Endometrium (tissue), 2 donors: ENCODE measurements around the gene CDC34.

Source experiments
- FAIRE-seq: peaks from 2 replicates; lab custom pipeline; 2012; peaks lifted over from hg19 to GRCh38; lab: Jason Lieb, UNC
- donor health status: control.
- donor health status: control.

Gene CDC34

DNA sequence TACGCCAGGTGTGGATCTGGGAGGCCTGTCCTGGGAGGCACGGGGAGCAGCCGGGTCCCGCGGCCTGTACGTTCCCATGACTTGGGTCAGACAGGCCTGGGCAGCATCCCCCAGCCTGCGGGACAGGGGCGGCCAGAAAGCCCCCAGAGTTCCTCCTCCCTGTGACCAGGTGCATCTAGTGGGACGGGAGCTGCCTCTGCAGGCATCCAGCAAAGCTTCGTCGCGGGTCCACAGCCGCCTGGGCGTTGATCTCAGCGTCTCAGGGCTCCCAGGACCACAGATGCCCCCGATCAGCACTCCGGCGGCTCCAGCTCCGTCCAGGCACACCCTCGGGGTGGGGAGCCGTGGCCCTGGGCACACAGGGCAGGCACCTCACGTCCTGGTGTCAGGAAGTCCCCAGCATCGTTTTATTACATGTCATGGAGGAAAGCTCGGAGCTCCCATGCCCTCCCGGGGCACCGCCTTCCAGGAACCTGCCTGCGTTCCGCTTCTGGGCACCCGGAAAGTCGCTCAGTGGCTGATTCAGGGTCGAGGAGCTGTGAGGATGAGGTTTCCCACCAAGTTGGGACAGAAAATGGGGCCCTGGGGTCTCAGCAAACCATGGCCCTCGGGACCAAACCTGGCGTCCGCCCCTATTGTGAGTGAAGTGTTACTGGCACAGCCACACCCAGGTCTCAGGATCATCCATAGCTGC is 10.8 kb downstream of the CDC34 start:
- no peak for FAIRE-seq

DNA sequence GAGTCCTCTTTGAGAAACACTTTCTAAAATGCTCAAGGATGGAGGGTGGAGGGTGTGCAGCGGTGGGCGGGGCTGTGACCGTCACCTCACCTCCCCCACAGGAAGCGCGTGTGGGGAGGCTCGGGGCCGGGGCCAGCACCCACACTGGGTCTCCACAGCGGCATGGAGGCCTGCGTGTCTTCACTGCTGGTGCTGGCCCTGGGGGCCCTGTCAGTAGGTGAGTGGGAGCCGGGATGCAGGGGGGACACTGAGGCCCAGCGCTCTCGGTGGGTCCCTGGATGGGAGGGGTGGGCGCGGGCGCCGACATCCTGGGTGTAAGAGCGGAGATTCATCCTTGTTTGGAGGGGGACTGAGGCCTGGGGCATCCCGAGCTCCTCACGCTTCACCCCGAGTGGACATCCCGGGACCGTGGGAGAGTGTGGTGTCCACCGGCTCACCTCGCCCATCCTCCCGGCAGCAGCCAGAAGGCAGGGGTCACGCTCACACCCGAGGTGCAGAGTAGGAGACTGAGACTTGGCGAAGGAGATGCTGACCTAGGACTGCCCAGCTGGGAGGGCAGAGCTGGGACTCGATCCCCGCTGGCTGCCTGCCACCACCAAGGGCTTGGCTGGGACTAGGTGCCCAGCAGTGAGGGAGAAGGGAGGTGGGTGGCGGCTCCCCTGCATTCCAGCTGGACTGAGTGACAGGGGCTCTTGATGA is 12.5 kb downstream of the CDC34 start, which contains the start of gene GZMM:
Gene GZMM (plus strand): TSS at position 144 of the 699 bp plus-strand sequence. CDS start 19 bp downstream, at position 163.
- no peak for FAIRE-seq

DNA sequence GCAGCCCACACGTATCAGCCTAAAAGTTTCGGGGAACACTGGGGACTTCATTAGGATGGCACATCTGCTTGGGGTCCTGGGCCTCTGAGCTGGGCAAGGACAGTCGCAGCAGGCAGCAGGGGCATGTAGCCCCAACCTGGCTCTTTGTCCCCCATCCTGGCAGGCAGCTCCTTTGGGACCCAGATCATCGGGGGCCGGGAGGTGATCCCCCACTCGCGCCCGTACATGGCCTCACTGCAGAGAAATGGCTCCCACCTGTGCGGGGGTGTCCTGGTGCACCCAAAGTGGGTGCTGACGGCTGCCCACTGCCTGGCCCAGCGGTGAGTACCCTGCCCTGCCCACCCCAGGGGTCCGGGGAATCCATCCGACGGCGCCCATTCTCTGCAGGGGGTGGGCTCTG is 15.6 kb downstream of the CDC34 start:
- FAIRE-seq = no peak

DNA sequence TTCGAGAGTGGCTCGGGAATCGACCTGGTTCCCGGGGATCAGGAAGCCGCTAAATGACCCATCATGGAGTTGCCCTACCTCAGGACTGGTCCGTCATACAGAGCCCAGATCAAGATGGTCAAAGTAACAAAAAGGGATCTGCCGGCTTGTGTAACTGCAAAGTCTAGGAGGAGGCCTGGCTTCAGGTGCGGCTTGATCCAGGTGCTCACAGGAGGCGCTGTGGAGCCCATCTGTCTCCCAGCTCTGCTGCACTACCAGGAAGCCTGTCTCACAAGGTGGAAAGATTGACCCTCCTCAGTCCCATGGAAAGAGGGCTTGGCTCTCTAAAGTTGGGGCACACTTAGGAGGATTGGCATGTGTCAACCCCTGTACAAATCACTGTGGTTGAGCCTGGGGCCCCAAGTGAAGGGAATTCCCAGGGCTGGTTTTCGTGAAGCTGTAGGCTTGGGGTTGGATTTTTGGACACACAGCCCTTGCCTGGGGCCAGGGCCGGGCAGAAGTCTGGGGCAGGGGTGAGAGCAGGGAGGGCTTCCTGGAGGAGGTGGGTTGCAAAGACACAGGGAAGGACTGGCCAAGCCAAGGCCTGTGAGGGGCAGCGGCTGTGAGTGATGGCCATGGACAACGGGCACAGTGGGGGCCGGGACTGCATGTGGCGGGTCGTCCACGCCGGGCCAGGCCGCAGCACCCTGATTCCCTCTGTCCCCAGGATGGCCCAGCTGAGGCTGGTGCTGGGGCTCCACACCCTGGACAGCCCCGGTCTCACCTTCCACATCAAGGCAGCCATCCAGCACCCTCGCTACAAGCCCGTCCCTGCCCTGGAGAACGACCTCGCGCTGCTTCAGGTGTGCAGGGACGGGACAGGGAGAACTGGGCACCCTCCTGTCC is 16.5 kb downstream of the CDC34 start:
- no peak for FAIRE-seq

DNA sequence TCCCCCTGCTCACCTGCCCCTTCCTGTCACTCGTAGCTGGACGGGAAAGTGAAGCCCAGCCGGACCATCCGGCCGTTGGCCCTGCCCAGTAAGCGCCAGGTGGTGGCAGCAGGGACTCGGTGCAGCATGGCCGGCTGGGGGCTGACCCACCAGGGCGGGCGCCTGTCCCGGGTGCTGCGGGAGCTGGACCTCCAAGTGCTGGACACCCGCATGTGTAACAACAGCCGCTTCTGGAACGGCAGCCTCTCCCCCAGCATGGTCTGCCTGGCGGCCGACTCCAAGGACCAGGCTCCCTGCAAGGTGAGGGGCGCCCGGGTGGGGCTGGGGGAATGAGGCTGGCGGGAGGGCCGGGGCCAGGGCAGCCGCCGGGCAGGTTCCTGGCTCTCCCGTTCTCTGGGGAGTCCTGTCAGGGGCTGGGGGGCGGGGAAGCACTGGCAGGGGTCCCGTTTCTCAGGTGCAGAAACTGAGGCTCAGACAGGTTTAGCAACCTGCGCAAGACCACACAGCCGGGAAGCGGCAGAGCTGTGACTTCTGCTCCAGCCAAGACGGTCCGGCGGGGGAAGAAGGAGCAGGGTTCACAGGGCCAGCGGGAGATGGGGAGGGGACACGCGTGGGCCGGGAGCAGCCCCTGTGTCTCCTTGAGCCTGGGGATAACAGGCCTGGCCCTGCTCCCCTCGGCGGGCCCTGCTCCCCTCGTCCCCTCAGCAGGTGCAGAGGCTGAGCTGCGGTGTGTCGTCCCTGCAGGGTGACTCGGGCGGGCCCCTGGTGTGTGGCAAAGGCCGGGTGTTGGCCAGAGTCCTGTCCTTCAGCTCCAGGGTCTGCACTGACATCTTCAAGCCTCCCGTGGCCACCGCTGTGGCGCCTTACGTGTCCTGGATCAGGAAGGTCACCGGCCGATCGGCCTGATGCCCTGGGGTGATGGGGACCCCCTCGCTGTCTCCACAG is 17.6 kb downstream of the CDC34 start:
- FAIRE-seq = no peak

DNA sequence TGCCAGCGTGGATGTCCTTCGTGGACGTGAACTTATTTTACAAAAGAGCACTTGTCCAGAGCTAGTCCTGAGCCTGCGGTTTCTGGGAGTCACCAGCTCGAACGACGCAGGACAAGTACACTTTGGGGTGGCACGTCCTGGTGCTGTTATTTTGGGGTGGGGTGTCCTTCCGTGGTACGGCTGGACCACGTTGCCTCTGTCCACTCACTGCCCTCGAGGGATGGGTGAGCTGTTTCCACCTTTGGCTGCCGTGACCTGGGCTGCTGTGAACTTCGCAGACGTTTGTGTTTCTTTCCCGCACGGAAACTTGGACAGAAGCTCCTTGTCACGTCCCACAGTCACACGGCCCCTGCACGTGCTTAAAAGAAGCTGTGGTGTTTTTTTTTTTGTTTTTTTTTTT is 23.3 kb downstream of the CDC34 start:
- FAIRE-seq = no peak

DNA sequence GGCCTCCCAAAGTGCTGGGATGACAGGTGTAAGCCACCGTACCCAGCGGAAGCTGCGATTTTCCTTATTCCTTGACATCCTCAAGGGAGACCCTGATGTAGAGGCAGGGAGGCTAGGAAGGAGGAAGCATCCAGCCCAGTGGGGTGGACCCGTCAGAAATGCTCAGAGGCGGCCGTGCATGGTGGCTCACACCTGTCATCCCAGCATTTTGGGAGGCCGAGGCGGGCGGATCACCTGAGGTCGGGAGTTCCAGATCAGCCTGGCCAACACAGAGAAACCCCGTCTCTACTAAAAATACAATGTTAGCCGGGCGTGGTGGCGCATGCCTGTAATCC is 23.9 kb downstream of the CDC34 start:
- no peak for FAIRE-seq

DNA sequence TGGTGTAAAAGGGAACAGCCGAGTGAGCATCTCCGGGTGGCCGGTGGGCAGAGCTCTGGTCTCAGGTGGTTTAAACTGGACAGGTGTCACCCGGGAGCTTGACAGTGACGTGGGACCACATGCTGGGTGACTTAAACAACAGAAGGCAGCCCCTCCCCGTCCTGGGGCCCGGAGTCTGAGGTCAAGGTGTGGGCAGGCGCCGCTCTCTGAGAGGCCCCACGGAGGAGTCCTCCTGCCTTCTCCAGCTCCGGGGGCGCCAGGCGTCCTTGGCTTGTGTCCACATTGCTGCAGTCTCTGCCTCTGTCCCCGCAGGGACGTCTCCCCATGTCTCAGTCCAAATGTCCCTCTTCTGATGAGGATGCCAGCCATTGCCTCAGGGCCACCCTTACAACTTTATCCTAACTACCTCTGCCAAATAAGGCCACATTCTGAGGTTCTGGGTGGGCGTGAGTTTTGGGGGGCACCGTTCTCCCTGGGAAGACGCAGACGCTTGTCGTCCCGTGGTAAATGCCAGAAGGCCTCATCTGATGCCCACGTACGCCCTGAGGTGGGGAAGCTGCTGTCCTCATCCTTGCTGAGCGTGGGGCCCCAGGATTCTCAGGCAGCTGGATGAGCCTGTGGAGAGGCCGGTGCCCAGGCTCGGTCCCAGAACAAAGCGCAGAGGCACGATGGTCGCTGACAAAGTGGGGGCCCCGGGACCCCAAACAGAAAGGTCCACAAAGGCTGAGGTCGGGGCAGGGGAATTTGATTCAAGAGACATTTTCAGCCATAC is 25.2 kb downstream of the CDC34 start:
- FAIRE-seq = no peak

DNA sequence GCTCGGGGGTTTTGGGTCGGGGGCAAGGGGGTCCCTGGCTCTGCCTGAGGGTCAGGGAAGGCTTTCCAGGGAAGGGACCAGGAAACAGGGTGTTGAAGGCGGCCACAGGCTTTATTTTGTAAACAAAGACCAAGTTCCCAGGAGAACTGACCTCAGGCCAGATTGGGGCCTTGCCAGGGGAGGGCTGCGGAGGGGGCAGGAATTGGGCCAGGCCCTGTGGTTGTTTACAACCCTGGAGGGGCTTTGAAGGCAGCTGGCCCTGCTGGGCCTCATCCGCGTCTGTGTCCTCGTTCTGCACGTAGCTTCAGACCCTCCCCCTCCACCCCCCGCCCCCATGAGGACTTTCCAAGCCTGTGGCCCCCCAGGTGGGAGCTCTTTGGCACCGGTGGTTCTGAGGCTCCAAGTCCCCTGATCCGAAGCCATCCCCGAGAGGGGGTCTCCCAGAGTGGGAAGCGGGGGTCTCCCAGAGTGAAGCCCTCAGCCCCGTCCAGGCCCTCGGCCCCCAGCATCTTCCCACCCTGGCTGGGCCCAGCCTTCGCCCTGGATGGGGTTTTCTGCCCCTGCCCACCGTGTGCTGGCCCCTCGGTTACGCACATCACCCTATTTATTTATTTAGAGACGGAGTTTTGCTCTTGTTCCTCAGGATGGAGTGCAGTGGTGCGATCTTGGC is 27.3 kb downstream of the CDC34 start:
- FAIRE-seq = no peak

DNA sequence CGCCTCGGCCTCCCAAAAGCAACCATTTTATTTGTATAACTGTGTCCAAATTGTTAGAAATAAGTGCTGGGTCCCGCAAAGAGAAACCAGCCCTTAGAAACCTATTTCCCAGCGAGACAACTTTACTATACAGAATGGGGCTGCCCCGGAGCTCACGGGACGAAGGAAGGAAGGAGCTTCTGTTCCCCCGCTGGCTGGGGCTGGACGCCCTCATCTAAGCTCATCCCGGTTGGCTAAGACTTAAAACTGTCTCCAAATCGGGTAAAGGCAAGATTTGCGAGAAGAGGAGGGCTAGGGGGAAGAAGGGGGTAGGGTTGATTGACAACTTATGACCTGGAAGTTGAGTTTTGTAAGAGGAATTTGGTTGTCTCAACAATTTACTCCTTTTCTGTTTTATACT is 28.6 kb downstream of the CDC34 start:
- FAIRE-seq = no peak

DNA sequence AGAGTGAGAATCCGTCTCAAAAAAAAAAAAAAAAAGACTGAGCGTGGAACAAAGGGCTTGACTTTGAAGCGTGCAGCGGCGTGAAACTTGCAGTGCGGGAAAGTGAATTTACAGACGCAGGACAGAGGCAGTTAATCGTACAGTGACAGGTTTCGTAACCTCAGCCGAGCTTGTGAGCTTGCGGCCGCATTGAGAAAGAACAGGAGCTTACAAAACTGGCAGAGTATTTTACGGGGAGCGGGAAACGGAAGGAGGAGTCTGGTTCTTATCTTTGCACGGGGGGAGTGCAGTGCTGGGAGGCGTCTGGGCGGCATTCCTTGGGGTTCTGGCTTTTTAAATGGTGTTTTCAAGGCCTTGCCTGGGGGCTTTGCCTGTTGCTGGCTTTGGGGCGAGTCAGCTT is 34.8 kb downstream of the CDC34 start:
- no peak for FAIRE-seq

DNA sequence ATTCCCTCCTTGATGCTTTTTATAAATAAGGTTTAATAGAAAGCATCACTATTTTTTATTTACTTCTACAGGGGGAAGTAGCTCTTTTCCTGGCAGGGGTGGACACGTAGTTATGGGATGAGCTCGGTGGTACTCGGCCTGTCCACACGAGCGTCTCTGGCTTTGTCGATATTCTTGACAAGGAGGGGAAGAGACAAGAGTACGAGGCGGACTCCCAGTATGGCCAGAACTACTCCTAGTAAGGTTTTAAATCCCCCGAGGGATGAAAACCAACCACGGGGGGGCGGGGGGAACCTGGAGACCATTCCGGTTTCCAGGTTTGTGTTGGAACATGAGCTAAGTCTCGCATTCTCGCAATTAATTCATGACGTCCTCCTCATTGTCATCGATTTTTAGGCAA is 35.3 kb downstream of the CDC34 start:
- no peak for FAIRE-seq

DNA sequence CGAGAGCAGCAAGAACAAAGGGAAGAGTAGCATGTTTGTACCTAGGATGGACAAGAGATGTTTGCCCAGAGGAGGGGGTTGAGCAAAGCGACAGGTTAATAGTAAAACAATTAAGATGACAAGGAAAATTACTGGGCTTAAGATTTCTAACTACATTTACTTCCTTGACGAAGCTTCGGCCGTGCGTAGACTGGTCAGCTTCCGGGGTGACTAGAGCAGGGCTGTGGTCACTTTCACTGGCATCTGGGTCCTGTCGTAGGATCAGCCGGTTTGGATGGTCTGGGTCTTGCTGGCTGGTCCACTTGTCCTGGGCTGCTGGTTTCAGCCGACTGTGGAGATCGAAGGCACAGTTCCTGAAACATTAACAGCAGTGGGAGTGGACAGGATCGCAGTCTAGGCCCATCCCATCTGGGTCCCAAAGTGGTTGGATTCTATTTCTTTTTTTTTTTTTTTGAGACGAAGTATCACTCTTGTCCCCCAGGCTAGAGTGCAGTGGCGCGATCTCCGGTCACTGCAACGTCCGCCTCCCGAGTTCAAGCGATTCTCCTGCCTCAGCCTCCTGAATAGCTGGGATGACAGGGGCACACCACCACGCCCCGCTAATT is 35.8 kb downstream of the CDC34 start:
- FAIRE-seq = no peak

DNA sequence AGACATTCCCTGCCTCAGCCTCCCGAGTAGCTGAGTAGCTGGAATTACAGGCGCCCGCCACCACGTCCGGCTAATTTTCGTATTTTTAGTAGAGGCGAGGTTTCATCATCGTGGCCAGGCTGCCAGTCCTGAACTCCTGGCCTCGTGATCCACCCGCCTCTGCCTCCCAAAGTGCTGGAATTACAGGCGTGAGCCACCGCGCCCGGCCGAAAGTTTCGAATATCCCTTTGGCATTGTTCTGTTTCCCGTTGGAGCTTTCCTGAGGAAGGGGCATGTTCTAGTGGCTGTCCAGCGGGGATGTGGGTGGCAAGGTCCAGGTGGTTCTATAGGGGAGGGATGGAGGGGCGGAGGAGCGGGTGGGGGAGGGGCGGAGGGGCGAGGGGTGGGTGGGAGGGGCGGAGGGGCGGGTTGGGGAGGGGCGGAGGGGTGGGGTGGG is 38.7 kb downstream of the CDC34 start:
- no peak for FAIRE-seq

DNA sequence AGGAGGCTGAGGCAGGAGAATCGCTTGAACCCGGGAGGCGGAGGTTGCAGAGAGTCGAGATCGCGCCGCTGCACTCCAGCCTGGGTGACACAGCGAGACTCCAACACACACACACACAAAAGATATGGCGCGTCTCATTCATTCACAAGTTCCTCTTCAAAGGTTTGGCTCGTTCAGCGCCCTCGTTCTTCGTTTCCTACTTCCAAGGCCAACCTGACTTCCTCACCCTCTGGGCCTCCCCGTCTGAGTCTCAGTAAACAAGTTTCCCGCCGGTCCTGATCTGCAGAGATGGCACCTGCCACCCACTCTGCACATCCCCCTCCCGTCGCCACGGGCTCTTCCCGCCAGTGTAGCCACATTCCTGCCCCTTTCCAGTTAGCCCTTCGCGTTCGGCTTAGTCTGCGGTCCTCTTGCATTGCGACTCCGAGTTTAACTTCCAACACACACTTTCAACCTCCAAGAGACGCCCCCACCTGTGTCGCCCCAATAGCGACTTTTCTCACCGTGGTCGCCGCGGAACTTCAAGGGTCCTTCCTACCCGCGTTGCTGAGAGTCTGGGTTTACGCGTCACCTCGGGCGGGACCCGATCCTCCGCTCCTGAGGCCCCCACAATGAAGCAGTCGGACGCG is 39.5 kb downstream of the CDC34 start:
- FAIRE-seq = no peak

DNA sequence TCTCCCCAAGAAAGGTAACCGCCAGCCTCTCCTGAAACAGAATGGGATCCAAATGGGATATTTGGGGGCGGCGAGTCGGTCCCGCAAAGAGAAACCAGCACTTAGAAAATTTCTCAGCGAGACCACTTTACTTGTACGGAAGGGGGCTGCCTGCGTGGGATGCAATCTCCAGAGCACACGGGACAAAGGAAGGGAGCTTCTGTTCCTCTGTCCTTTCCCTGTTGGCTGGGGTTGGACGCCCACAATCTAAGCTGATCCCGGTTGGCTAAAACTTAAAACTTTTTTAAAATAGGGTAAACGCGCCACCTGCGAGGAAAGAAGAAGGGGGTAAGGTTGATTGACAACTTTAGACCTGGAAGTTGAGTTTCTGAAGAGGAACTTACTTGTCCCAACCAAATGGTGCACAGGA is 40.0 kb downstream of the CDC34 start:
- no peak for FAIRE-seq

DNA sequence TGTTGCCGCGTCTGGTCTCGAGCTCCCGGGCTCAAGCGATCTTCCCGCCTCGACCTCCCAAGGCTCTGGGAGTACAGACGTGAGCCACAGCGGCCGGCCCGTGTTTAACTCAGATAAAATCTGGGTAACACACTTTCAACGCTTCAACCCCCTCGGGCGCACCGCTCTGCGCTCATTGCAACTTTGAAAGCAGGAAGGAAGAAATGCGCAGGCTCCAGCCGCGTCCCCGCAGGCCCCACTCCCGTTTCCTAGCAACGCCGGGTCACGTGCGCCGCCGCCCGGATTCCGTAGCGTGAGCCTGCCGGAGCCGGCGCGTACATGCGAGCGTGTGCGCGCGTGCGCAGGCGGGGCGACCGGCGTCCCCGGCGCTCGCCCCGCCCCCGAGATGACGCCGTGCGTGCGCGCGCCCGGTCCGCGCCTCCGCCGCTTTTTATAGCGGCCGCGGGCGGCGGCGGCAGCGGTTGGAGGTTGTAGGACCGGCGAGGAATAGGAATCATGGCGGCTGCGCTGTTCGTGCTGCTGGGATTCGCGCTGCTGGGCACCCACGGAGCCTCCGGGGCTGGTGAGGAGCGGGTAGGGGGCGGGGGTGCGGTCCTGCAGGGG is 40.7 kb downstream of the CDC34 start, which contains the start of gene BSG:
Gene BSG (plus strand): TSS at position 457 of the 603 bp plus-strand sequence. CDS start 39 bp downstream, at position 496.
- FAIRE-seq = peak; percentile 8

DNA sequence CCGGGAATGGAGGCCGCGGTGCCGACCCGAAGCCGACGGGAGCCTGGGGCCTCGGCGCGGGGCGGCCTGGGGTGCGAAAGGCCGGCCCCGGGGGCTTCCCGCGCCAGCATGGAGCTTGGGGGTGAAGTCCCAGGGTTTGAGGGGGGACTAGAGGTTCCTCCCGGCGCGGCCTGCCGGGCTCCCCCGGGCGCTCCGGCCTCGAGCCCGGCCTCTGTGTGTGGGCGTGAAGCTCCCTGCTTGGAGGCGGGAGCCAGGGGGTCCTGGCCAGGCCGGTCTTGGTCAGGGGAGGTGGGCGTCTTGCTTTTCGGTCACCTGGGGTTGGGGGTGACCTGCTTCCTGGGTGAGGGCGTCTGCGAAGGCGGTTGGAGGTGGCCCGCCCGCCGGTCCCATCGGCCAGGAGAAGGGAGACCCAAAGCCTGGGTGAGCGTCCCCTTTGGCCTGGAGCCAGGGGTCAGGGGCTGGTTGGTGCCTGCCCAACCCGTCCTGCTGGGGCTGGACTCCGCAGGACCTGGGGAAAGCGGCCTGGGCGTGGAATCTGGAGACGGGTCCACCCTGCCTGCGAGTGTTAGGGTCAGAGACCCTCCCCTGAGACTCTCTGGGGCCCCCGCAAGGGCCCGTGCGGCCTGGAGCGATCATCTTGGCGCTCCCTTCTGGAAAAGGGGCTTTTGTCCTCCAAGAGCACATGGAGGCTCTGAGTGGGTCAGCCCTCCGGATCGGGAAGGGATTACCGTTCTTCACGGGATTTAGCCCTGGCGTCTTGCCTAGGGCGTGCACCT is 41.4 kb downstream of the CDC34 start:
- FAIRE-seq = no peak
